ENCODE measurements around the gene PIK3R5. TPM values are rescaled to one million over a fixed set of nuclear protein-coding genes. Genes with fewer than 3 reads are reported as not detected.

The PIK3R5 gene
- total and polyA plus RNA-seq, 2 donors (not counting 3 experiments of a cell fraction or from before 2014, with no cell fraction given) = not detected

- dilution Hi-C loops (cut with MboI; ENCODE audit: extremely low pct_ligation_motif_present, low sequenced_read_pairs) = no loop called here
- no peak overlapping the region for H2AFZ ChIP-seq (ENCODE audit: low read depth, low read length)
These were observed 37.3 kb upstream of the PIK3R5 start for GRCh38 chr17:9002606-9003354.

More at GRCh38 chr17:9002606-9003354, 37.3 kb upstream of the PIK3R5 start:
- no peaks in the 10 kb centered on the region for H3K9me1 ChIP-seq (replicated peaks; ENCODE audit: control insufficient read depth, extremely low read depth, insufficient read depth, low read length)
- H3K4me1 ChIP-seq (ENCODE audit: control insufficient read depth, extremely low read depth, insufficient read depth, low read length) = no peaks in the 10 kb centered on the region
- H3K9me3 ChIP-seq (replicated peaks; ENCODE audit: control insufficient read depth, insufficient read depth, low read length) = no peaks in the 10 kb centered on the region
- no peak overlapping the region for H3K9ac ChIP-seq (replicated peaks; ENCODE audit: extremely low read depth, insufficient read depth, low read length)
- H3K79me2 ChIP-seq (ENCODE audit: control insufficient read depth, insufficient read depth, low read length) = no peaks in the 10 kb centered on the region
- BruUV-seq (replicated peaks) = no TSS peak
- intact Hi-C loops (cut with micrococcal nuclease) = no loop called here
- H3K4me3 ChIP-seq (replicated peaks in 1 of 3; ENCODE audit: insufficient read depth in 1 of 3, low read depth in 1 of 3, low read length in 3 of 3) = no peak overlapping the region
- DNase-seq (ENCODE audit: low read depth, low spot score) (no peak), FAIRE-seq (no peak)
- H3K27me3 ChIP-seq (ENCODE audit: control insufficient read depth in 2 of 2, insufficient read depth in 2 of 2, low read length in 2 of 2) = peaks cover 28 to 30% of the 10 kb centered on the region in 2 experiments
- H3K36me3 ChIP-seq (ENCODE audit: control insufficient read depth in 2 of 2, extremely low read depth in 1 of 2, insufficient read depth in 2 of 2, low read length in 2 of 2) = no peaks in the 10 kb centered on the region
- H4K20me1 ChIP-seq (replicated peaks; ENCODE audit: control insufficient read depth, extremely low read depth, insufficient read depth, low read length) = no peaks in the 10 kb centered on the region
- no peak overlapping the region for H3K4me2 ChIP-seq (ENCODE audit: insufficient read depth, low read length)
- peak in 1 of 2 donors; percentile 23 for TF ChIP-seq CTCF (IDR thresholded peaks at IDR 0.05; ENCODE audit: extremely low read depth in 1 of 2, insufficient read depth in 1 of 2, low read depth in 1 of 2, low read length in 2 of 2)
- TF ChIP-seq POLR2A (IDR thresholded peaks at IDR 0.05; ENCODE audit: low read depth, low read length) = no peak
- H3K27ac ChIP-seq (ENCODE audit: insufficient read depth, low read depth, low read length) = no peak overlapping the region
- CTCF ChIA-PET = interaction anchor here (0.9 to 2.7 kb wide), 5 partner anchors 9 to 520 kb away, joined by 3 to 12 read pairs (median 3); partner anchors contain the start of gene NTN1
- POLR2A ChIA-PET = interaction anchor here (0.7 kb wide), 1 partner anchor 457 kb away, joined by 3 read pairs; no protein-coding TSS in a partner anchor

Measured in endothelial cell of umbilical vein (primary cell).